HG02973 (cell line): ENCODE measurements around the gene WSCD1.

Source experiments
- ATAC-seq: cut with Tn5 transposase; IDR thresholded peaks from one replicate; pipeline ENCODE4 v1.9.1; 2021; ENCODE audit warnings: moderate library complexity; ENCODE audit not compliant: unreplicated experiment

The WSCD1 gene

GRCh38 chr17:6104956-6105648 lies 34.9 kb downstream of the WSCD1 start:
- ATAC-seq: no peak

GRCh38 chr17:6105649-6106007 lies 35.4 kb downstream of the WSCD1 start:
- no peak for ATAC-seq

- no peak for ATAC-seq
Observed at GRCh38 chr17:6106212-6106611, 36.0 kb downstream of the WSCD1 start.

- no peak for ATAC-seq
Observed at GRCh38 chr17:6107791-6108190, 37.6 kb downstream of the WSCD1 start.

GRCh38 chr17:6108382-6108781 lies 38.2 kb downstream of the WSCD1 start:
- no peak for ATAC-seq

- no peak for ATAC-seq
Observed at GRCh38 chr17:6108987-6109386, 38.8 kb downstream of the WSCD1 start.

- ATAC-seq: no peak
Observed at GRCh38 chr17:6109536-6109935, 39.4 kb downstream of the WSCD1 start.

- ATAC-seq: no peak
Observed at GRCh38 chr17:6110088-6110487, 39.9 kb downstream of the WSCD1 start.

- ATAC-seq: no peak
Observed at GRCh38 chr17:6110592-6110991, 40.4 kb downstream of the WSCD1 start.

- no peak for ATAC-seq
Observed at GRCh38 chr17:6120351-6120750, 50.2 kb downstream of the WSCD1 start.

GRCh38 chr17:6124856-6125255 lies 54.7 kb downstream of the WSCD1 start:
- no peak for ATAC-seq

GRCh38 chr17:6126768-6127167 lies 56.6 kb downstream of the WSCD1 start:
- no peak for ATAC-seq

GRCh38 chr17:6134721-6135120 lies 64.5 kb downstream of the WSCD1 start:
- no peak for ATAC-seq

GRCh38 chr17:6135236-6135635 lies 65.1 kb downstream of the WSCD1 start:
- no peak for ATAC-seq

GRCh38 chr17:6135996-6136395 lies 65.8 kb downstream of the WSCD1 start:
- no peak for ATAC-seq

- ATAC-seq: no peak
Observed at GRCh38 chr17:6137716-6138502, 67.7 kb downstream of the WSCD1 start.

- ATAC-seq: no peak
Observed at GRCh38 chr17:6138761-6139446, 68.7 kb downstream of the WSCD1 start.

GRCh38 chr17:6139447-6139832 lies 69.3 kb downstream of the WSCD1 start:
- no peak for ATAC-seq

- no peak for ATAC-seq
Observed at GRCh38 chr17:6140188-6140587, 70.0 kb downstream of the WSCD1 start.

GRCh38 chr17:6140728-6141330 lies 70.7 kb downstream of the WSCD1 start:
- no peak for ATAC-seq

- ATAC-seq: no peak
Observed at GRCh38 chr17:6142701-6143100, 72.5 kb downstream of the WSCD1 start.

GRCh38 chr17:6145946-6146345 lies 75.8 kb downstream of the WSCD1 start:
- no peak for ATAC-seq
